HG03135 (cell line): ENCODE data around the gene ERVFRD-1.

Source experiments
- ATAC-seq: cut with Tn5 transposase; IDR thresholded peaks from one replicate; pipeline ENCODE4 v1.9.1; 2021; ENCODE audit warnings: mild to moderate bottlenecking, moderate library complexity; ENCODE audit not compliant: unreplicated experiment

ERVFRD-1 gene

GRCh38 chr6:11055127-11055627 is 56.3 kb downstream of the ERVFRD-1 start:
- ATAC-seq = no peak

- ATAC-seq = no peak
Measured at GRCh38 chr6:11054722-11055121, 56.8 kb downstream of the ERVFRD-1 start.

GRCh38 chr6:11053307-11053706 is 58.2 kb downstream of the ERVFRD-1 start:
- ATAC-seq = no peak
